GM19372 (cell line): Measurements from ENCODE around the gene STARD13.

Experiments
- ATAC-seq: cut with Tn5 transposase; IDR thresholded peaks from one replicate; pipeline ENCODE4 v1.9.1; 2021; ENCODE audit warnings: mild to moderate bottlenecking, low read depth, moderate library complexity; ENCODE audit not compliant: unreplicated experiment

The STARD13 gene

GRCh38 chr13:33311040-33311439 is 25.5 kb upstream of the STARD13 start:
- no peak for ATAC-seq

- no peak for ATAC-seq
Observed at GRCh38 chr13:33310245-33311038, 24.9 kb upstream of the STARD13 start.

DNA sequence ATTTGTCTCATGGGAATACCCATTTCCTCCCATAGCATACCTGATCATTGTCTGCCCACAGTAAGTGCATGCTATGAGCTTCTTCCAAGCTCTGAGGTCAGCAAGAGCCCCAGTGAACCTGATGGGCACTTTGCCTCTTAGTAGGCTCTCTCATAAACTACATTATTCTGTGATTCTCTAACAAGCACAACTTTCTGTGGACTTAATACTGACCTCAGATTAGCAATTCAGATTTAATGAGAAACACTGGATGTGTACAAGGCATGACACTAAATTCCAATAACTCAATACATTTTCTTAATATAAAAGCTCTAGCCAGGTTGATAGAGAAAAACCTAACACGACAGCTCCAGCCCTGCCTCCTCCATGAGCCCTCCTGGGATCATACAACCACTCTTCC is 23.3 kb upstream of the STARD13 start:
- ATAC-seq: no peak

GRCh38 chr13:33307843-33308242 is 22.3 kb upstream of the STARD13 start:
- no peak for ATAC-seq

DNA sequence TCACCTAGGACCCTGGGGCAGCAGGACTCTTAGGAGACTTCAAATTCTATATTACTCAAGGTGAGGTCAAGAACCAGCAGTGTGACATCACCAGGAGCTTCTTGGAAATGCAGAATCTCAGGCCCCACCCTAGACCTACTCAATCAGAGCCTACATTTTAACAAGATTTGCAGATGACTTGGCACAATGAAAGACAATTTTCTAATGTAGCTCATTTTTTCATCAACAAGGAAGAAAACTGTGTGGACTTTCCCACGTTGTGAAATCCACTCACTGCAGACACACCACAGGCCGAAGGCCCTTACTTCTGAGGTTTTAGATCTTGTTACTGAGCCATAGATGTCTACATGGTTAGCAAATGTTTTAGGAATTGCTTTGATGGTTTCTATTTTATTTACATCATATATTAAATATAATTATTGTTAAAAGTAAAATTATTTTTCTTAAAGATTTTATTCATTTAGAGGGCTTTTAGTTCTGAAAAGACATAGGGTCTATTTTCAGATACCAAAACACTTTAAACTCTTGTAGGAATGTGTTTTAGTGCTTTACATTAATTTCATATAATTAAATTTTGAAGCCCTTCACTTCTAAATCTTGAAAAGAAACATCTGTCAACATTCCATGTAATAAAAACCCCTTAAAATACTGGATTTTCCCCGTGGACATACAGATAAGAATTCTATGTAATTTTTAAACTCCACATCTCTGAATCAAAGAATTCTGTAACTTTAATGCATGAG is 18.5 kb upstream of the STARD13 start:
- ATAC-seq: no peak

- ATAC-seq: no peak
Observed at GRCh38 chr13:33299626-33300025, 14.1 kb upstream of the STARD13 start.

DNA sequence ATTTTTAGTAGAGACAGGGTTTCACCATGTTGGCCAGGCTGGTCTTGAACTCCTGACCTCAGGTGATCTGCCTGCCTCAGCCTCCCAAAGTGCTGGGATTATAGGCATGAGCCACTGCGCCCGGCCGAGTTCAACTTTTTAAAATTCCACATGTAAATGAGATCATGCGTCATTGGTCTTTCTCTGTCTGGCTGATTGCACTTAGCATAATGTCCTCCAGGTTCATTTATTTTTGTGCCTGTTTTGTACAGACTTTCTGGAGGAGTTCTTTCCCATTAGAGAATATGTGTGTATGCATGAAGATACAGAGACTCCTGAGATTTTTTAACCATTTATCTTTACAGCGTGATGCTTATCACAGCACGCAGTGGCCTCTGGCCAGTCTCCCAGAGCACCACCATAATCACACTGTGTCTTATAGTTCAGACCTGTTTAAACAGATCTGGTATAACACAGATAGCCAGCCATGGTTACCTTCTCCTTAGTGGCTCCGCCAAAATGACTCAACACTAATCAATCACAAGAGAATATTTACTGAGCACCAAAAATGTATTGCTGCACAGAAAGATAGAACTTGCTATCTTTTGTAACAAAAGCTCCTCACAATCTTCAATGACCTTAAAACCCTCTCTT is 11.4 kb upstream of the STARD13 start:
- no peak for ATAC-seq

DNA sequence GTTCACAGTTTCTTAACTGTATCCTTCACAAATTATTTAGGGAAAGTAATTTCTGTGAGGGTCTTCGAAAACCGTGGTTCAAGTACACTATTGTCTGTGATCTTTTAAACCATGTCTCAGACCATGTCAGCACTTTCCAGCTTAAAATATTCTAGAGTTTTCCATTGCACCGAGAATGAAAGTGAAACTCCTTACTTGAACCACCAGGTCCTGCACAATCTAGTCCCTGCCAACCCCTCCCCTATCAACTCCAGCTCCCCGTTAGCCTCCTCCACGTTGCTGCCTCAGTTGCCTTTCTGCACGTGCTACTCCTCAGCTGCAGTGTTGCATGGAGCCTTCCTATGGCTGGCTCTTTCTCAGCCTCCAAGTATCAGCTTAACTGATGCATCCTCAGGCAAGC is 7.2 kb upstream of the STARD13 start:
- ATAC-seq: no peak

GRCh38 chr13:33290421-33290965 is 4.9 kb upstream of the STARD13 start:
- no peak for ATAC-seq

DNA sequence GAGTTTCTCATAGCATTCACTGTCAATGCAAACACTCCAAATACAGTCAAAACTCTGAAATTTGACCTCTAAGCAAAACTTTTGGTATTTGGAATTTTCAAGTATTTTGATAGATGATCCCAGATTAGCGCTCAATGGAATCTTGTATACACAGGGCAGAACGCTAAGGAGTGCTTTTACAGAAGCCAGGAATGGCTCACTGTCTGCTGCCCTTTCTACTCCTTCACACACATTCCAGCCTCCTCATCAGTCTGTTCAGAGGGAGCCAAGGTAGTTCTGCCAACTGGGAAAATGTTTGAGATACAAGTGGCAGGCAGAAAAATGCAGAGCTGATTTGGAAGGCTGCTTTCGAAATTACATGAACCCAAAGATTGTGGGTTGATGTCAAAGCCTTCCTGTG is 4.4 kb upstream of the STARD13 start:
- ATAC-seq: no peak

- no peak for ATAC-seq
Observed at GRCh38 chr13:33287142-33287882, 1.8 kb upstream of the STARD13 start.

DNA sequence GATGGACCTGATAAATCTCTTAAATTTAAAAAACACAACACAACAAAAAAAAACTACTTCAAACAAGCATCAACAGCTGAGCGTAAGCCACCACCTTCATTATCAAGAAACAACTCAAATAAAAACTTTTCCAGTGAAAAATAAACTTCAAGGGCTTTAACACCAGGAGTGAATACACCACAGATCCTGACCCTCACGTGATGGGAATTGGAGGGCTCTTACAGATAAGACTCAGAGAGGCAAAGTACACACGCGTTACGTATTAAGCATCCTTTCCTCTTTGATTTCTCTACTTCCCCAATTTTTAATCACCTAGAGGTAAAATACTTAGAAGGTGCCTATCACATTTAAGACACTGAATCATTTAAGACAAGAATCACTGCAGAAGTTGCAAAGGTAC is 573 bp upstream of the STARD13 start:
- ATAC-seq: no peak

DNA sequence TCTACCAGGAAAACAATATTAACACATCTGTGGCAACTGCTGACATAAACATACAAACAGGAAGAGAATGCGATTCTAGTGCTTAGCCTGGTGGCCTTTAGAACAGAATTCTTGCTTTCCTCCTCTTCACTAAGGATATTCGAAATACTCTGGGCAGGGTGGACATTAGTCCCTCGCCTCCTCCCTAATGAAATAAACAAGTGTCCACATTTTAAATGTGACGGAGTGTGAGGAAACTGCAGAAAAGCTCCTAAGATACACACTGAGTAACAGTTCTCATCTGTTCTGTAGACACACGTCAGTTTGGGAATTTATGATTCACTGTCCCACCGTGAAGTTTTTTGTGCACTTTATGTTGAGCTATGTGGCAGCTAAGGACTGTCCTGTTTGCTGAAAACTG is 639 bp downstream of the STARD13 start:
- ATAC-seq: peak; percentile 28

- ATAC-seq: no peak
Observed at GRCh38 chr13:33284031-33284430, 1.5 kb downstream of the STARD13 start.

- ATAC-seq: no peak
Observed at GRCh38 chr13:33283195-33283911, 2.2 kb downstream of the STARD13 start.

DNA sequence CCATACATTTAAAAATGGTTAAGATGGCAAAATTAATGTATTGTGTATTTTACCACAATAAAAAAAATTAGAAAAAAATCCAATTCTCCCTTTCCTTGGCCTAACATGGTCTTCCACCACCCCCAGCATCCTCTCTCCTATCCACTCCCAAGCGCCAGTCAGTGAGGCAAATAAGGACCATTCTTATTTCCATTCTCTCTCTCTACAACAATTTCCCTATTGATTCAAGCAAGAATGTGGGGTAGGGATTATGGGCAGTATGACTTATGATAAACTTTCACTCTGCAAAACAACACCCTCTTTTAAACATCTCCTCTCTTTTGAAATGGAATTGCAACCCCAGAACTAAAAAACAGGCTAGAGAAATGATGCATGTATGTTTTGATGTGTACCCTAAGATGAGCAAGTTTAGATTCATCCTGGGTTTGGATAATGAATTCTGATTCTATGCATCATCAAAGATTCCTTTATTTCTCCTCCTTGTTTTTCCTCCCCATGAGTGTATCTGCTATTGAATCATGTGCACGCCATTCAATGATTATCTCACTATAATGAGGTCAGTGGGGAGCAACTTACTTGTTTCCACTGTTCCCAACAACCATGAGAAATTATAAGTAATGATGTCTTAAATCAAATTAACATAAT is 3.5 kb downstream of the STARD13 start:
- no peak for ATAC-seq

- ATAC-seq: no peak
Observed at GRCh38 chr13:33280923-33281322, 4.6 kb downstream of the STARD13 start.

DNA sequence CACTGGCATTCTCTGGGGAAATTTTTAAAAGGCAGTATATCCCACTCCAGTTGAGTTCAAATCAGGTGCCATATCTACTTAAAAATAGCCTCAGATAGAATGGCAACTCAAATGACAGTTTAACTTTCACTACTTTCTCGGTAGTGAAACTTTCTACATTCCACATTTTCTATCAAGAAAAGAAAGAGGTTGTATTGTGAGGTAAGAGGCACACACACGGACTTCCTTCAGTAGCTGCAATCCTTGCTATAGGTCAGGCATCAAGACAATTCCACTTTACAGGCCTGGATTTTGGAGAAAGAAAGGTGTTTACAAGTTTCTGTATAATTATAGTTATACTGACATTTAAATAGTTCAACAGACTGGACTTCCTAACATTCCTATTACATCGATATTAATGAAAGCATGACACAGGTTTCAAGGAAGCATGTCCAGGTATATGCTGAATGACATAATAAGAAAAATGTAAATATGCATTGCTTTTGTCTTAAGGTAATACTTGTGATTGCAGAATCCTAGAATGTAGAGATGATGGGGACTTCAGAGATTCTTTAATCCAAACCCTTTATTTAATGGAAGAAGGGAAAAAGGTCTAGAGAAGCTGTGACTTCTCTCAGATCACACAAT is 5.2 kb downstream of the STARD13 start:
- ATAC-seq: no peak
